Measurements from ENCODE around the gene TRPV6. TPM values are rescaled to one million over a fixed set of nuclear protein-coding genes. Genes with fewer than 3 reads are reported as not detected.
A peak's percentile ranks its signal among the peaks of the same experiment; 100 is the strongest.

TRPV6 gene
- polyA plus RNA-seq, 1 donor (not counting 4 experiments of a cell fraction or from before 2014, with no cell fraction given) = 1.5 TPM

DNA sequence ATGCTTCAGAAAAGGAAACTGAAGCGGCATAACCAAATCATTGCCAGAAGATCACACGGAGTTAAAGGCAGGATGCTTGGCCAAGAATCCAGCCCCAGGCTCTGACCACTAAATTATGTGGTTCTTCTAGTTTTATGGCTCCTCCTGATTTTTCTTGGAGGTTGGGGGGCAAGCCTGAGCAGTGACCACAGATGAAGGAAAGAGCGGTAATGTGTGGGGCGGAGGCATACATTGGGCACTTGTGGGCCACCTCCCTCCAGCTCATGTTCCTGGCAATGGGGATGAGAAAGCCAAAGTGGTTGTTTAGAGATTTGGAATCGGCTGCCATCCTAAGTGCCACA lies 3.2 kb downstream of the TRPV6 start:
- no peaks in the 10 kb centered on the region for H3K36me3 ChIP-seq (ENCODE audit: control insufficient read depth in 2 of 2, extremely low read depth in 1 of 2, insufficient read depth in 2 of 2, low read length in 2 of 2)
- H3K4me1 ChIP-seq (ENCODE audit: control insufficient read depth, extremely low read depth, insufficient read depth, low read length) = peaks cover 18% of the 10 kb centered on the region
- H3K9ac ChIP-seq (ENCODE audit: control insufficient read depth, extremely low read depth, insufficient read depth, low read length) = no peak overlapping the region
- DNase-seq (ENCODE audit: low read depth, low spot score) (no peak), FAIRE-seq (no peak)
- H3K4me2 ChIP-seq (ENCODE audit: control insufficient read depth, extremely low read depth, insufficient read depth, low read depth, low read length) = peak overlapping the region; percentile 49
- H3K9me3 ChIP-seq (ENCODE audit: control insufficient read depth, low read depth, low read length) = no peaks in the 10 kb centered on the region
- no peak overlapping the region for H3K27ac ChIP-seq (ENCODE audit: control insufficient read depth, insufficient read depth, low read length)
- dilution Hi-C loops (cut with MboI; ENCODE audit: extremely low pct_ligation_motif_present, low sequenced_read_pairs) = no loop called here
- H3K79me2 ChIP-seq (ENCODE audit: control insufficient read depth, insufficient read depth, low read length) = no peaks in the 10 kb centered on the region
- H4K20me1 ChIP-seq (ENCODE audit: control insufficient read depth, extremely low read depth, insufficient read depth, low read length) = no peaks in the 10 kb centered on the region
- H2AFZ ChIP-seq (ENCODE audit: control insufficient read depth, low read length) = no peak overlapping the region
- H3K9me1 ChIP-seq (ENCODE audit: control insufficient read depth, extremely low read depth, insufficient read depth, low read length) = no peaks in the 10 kb centered on the region
- no peaks in the 10 kb centered on the region for H3K27me3 ChIP-seq (ENCODE audit: control insufficient read depth, extremely low read depth, insufficient read depth, low read length)
- TF ChIP-seq EZH2 (IDR thresholded peaks at IDR 0.05; ENCODE audit: low read length) = no peak
- TF ChIP-seq, protein P1, sequence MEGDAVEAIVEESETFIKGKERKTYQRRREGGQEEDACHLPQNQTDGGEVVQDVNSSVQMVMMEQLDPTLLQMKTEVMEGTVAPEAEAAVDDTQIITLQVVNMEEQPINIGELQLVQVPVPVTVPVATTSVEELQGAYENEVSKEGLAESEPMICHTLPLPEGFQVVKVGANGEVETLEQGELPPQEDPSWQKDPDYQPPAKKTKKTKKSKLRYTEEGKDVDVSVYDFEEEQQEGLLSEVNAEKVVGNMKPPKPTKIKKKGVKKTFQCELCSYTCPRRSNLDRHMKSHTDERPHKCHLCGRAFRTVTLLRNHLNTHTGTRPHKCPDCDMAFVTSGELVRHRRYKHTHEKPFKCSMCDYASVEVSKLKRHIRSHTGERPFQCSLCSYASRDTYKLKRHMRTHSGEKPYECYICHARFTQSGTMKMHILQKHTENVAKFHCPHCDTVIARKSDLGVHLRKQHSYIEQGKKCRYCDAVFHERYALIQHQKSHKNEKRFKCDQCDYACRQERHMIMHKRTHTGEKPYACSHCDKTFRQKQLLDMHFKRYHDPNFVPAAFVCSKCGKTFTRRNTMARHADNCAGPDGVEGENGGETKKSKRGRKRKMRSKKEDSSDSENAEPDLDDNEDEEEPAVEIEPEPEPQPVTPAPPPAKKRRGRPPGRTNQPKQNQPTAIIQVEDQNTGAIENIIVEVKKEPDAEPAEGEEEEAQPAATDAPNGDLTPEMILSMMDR (optimal IDR thresholded peaks at IDR 0.05 in 1 of 3, IDR thresholded peaks at IDR 0.05 in 1 of 3, conservative IDR thresholded peaks at IDR 0.05 in 1 of 3; ENCODE audit: extremely low read depth in 1 of 3, insufficient read depth in 2 of 3, low read length in 3 of 3) = no peak
- no peak overlapping the region for H3K4me3 ChIP-seq (ENCODE audit: control insufficient read depth in 2 of 3, extremely low read depth in 1 of 3, insufficient read depth in 2 of 3, low read depth in 1 of 3, low read length in 3 of 3)

DNA sequence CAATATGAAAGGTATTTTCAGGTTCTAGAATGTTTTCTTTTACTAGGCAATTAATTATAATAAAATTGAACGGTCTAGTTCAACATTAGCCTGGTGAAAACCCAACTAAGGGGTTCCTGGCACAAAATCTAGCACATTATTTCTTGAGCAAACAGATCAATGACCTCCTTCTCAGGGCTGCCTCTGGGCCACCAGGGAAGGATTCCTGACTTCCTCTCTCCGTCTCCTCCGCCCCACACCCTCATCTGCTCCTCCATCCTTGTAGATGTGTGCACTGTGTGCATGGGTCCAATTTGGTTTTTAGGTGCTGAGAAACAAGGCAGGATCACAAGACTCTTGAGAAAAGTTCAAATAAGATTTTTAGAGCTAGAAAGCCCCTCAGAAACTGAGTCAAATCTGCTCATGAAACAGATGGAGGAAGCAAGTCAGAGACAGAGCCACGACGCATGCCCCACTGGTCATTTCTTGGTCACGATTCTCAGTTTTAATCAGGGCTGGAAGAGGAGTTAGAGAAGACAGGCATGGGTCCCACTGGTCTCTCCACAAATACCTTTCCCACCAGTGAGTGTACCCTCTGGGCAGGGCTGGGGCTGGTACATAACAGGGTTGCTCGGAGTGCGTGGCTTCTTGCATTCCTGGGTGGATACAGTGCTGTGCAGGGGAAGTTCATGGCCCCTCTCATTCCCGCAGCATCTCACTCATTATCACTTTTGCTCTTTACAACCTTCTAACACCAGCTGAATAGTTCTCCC lies 3.8 kb downstream of the TRPV6 start:
- H3K4me3 ChIP-seq (ENCODE audit: control insufficient read depth in 2 of 3, extremely low read depth in 1 of 3, insufficient read depth in 2 of 3, low read depth in 1 of 3, low read length in 3 of 3) = no peak overlapping the region
- no peak for TF ChIP-seq EZH2 (IDR thresholded peaks at IDR 0.05; ENCODE audit: low read length)
- TF ChIP-seq, protein P1 (optimal IDR thresholded peaks at IDR 0.05 in 1 of 3, IDR thresholded peaks at IDR 0.05 in 1 of 3, conservative IDR thresholded peaks at IDR 0.05 in 1 of 3; ENCODE audit: extremely low read depth in 1 of 3, insufficient read depth in 2 of 3, low read length in 3 of 3) = no peak
- no peaks in the 10 kb centered on the region for H3K27me3 ChIP-seq (ENCODE audit: control insufficient read depth, extremely low read depth, insufficient read depth, low read length)
- no peaks in the 10 kb centered on the region for H3K9me3 ChIP-seq (ENCODE audit: control insufficient read depth, low read depth, low read length)
- DNase-seq (ENCODE audit: low read depth, low spot score) (no peak), FAIRE-seq (no peak)
- no peak overlapping the region for H3K27ac ChIP-seq (ENCODE audit: control insufficient read depth, insufficient read depth, low read length)
- no peaks in the 10 kb centered on the region for H4K20me1 ChIP-seq (ENCODE audit: control insufficient read depth, extremely low read depth, insufficient read depth, low read length)
- no peaks in the 10 kb centered on the region for H3K36me3 ChIP-seq (ENCODE audit: control insufficient read depth in 2 of 2, extremely low read depth in 1 of 2, insufficient read depth in 2 of 2, low read length in 2 of 2)
- H3K9ac ChIP-seq (ENCODE audit: control insufficient read depth, extremely low read depth, insufficient read depth, low read length) = no peak overlapping the region
- H3K4me1 ChIP-seq (ENCODE audit: control insufficient read depth, extremely low read depth, insufficient read depth, low read length) = peaks cover 13% of the 10 kb centered on the region
- no peaks in the 10 kb centered on the region for H3K9me1 ChIP-seq (ENCODE audit: control insufficient read depth, extremely low read depth, insufficient read depth, low read length)
- H3K79me2 ChIP-seq (ENCODE audit: control insufficient read depth, insufficient read depth, low read length) = no peaks in the 10 kb centered on the region
- dilution Hi-C loops (cut with MboI; ENCODE audit: extremely low pct_ligation_motif_present, low sequenced_read_pairs) = no loop called here
- peak overlapping the region; percentile 49 for H3K4me2 ChIP-seq (ENCODE audit: control insufficient read depth, extremely low read depth, insufficient read depth, low read depth, low read length)
- peak overlapping the region; percentile 18 for H2AFZ ChIP-seq (ENCODE audit: control insufficient read depth, low read length)
